ENCODE measurements around the gene CARD11.
"Not testable (repeated sequence)": the region's sequence is repeated elsewhere in the genome, so short reads cannot be mapped to it uniquely, and the experiment has no call there.

The CARD11 gene

DNA sequence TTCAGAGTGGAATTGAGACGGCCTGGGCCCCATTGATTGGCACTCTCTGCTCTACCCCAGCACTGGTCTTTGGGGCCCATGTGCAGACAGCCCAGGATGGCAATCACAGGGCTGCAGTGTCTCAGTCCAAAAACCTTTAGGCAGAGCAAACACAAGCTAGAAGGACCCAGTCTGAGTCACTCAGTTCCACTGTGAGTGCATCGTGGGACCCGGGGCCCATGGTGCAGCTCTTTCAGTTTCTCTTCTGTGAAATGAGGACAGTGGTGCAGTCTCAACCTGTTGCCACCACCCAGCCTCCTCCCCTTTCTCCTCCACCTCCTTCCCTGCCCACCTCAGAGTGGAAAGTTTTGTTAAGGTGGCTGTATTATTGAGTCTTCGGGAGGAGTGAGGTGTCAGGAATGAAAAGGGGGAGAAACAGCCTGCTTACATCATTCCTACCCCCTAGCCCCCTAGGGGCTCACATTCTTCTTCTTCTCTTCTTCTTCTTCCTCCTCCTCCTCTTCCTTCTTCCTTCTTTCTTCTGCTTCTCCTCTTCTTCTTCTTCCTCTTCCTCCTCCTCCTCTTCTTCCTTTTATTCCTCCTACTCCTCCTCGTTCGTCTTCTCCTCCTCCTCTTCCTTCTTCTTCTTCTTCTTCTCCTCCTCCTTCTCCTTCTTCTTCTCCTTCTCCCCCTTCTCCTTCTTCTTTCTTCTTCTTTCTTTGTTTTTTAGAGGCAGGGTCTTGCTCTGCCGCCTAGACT, 19.5 kb upstream of the CARD11 start:
- DNase-seq = no peak

- peak in 1 of 2 donors; percentile 6 for DNase-seq
Measured at GRCh38 chr7:3057066-3057420, 13.4 kb upstream of the CARD11 start.

GRCh38 chr7:3056234-3057065, 12.8 kb upstream of the CARD11 start:
- no peak for DNase-seq

GRCh38 chr7:3055626-3056025, 12.0 kb upstream of the CARD11 start:
- DNase-seq = no peak

- DNase-seq = no peak
Measured at GRCh38 chr7:3042861-3043489, 692 bp downstream of the CARD11 start.

- no peak for DNase-seq
Measured at GRCh38 chr7:3041986-3042675, 1.5 kb downstream of the CARD11 start.

DNA sequence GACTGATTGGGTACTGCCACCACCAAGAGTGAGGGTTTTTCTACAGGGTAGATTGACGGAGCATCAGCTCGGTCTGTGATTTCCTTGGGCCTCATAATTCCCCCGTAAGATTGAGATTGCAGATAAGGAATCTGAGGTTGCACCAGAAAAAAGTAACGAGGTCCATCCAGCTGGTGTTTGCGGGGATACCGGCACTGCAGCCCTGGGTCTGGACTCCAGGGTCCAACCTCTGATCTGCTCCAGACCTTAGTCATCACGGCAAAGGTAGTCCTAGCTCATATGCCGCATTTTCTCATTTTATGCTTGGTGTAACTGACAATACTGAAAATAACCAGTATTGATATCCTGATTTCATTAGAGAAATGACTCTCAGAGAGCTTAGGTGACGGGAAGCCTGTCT, 3.9 kb downstream of the CARD11 start:
- DNase-seq = no peak

GRCh38 chr7:3038011-3038410, 5.7 kb downstream of the CARD11 start:
- DNase-seq = not testable (repeated sequence)

- peak; percentile 29 to 37 for DNase-seq
Measured at GRCh38 chr7:3037259-3037658, 6.4 kb downstream of the CARD11 start.

DNA sequence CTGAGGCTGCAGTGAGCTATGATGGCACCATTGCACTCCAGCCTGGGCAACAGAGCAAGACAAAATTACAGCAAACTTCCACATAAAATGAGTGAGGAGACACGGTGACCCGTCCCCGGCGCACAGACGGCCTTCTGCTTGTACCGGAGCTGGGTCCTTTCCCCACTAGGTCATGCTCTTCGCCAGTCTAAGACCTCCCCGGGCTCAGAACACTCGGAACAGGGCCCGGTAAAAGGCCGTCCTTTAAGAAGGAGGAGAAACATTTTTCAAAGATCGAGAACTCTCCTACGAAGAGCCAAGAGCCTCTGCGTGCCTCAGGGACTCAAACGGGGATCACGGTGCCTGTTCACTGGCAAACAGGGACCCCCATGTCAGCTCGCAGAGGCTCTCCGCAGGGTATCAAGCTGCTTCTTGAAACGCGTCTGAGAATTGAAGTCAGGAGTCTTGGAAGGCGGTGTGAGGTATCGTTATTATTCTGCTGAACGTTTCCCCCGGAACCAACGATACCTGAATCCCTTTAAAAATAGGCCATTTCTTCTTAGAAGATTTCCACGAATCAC, 9.0 kb downstream of the CARD11 start:
- DNase-seq = no peak

DNA sequence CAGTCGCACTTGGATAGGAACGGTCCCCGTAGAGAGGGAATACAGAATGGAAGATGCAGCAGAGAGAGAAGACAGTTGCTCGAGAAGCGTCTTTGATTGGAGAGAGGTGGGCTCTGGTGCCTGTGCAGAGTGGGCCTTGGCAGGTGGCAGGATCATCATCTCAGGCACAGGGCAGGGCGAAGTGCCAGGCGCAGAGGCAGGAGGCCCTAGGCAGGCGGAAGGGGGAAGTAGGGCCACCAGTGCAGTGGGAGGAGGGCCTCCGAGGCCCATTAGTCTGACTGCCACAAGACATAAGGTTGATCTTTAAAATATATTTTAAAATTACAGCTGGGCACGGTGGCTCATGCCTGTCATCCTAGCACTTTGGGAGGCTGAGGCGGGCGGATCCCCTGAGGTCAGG, 10.1 kb downstream of the CARD11 start:
- DNase-seq = peak; percentile 27 to 57

DNA sequence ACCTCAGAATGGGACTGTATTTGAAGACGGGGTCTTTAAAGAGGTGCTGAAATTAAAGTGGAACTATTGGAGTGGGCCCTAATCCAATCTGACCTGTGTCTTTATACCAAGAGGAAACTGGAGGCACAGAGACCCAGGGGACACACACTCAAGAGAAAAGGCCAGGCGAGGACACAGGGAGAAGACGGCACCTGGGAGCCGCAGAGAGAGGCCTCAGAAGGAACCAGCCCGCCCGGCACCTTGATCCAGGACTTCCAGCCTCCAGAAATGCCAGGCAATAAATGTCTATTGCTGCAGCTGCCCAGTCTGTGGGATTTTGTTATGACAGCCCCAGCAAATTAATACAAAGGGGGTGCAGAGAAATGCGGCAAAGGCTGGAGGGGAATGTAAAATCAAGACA, 10.5 kb downstream of the CARD11 start:
- no peak for DNase-seq

DNA sequence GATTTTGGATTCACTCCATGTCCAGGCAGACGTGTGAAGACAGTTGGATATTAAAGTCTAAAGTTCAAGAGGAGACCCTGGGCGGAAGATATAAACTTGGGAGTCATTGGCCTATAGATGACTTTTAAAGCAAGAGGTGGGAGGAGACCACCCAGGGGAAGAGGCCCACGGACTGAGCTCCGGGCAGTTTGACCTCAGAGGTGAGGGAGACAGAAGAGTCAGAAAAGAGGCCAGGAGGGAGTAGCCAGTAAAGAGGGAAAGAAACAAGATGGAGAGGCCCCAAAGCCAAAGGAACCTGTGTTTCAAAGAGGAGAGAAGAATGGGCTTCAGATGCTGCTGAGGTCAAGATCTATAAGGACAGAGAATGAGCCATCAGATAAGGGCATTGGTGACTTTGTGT, 11.4 kb downstream of the CARD11 start:
- no peak for DNase-seq

DNA sequence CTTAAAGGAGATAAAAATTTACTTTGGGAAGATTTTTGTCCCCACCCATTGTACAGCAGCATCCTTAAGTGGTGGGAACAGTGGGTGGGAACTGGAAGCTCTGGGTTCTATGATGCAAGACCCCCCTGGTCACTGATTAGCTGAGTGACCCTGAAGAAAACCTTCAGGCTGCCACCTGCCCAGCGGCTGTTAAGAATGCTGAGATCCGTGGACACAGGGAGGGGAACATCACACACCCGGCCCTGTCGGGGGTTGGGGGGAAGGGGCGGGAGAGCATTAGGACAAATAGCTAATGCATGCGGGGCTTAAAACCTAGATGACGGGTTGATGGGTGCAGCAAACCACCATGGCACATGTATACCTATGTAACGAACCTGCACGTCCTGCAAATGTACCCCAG, 14.5 kb downstream of the CARD11 start:
- DNase-seq = no peak

GRCh38 chr7:3028758-3029093, 14.9 kb downstream of the CARD11 start:
- DNase-seq = no peak

DNA sequence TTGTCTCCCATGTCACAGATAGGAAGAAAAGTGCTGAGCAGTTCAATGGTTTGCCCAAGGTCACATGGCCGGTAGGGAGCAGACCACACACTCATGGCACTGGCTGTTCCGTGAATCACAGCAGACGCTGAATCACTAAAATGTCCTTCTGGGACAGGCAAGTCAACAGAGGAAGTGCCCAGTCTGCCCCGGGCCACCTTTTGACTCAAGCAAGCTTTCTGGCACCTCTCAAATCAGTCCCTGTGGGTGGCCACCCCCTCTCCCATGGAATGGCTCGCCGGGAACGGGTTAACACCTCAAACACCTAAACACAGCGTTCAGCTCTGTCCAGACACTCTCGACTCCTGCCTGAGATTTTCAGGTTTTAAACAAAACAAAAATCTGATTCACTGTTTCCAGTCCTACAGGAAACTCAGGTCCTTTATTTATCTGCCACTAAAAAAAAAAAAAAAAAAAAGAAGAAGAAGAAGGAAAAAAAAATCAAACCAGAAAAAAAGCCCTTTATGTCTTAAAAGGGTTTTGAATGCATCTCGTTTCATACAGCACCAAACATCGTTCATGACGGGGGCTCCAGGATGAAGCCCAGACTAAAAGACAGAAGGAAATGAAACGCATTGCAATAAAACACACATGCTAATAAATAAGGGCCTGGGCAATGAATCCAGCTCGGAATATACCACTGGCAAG, 15.5 kb downstream of the CARD11 start:
- peak; percentile 49 to 69 for DNase-seq

- no peak for DNase-seq
Measured at GRCh38 chr7:3027005-3027845, 16.4 kb downstream of the CARD11 start.

DNA sequence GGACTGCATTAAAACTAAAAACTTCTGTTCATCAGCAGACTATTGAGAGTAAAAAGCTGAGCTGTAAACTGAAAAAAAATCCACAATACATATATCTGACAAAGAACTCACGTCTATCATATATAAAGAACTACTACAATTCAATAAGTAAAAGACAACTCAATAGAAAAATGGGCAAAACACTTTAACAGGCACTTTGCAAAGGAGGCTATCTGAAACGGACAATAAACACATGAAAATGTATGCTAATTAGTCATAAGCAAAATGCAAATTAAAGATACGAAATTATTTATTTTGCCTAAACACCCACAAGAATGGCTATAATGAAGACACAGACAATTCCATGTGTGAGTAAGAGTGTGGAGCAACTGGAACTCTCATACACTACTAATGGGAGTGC, 18.1 kb downstream of the CARD11 start:
- no peak for DNase-seq

- no peak for DNase-seq
Measured at GRCh38 chr7:3021825-3022224, 21.8 kb downstream of the CARD11 start.

DNA sequence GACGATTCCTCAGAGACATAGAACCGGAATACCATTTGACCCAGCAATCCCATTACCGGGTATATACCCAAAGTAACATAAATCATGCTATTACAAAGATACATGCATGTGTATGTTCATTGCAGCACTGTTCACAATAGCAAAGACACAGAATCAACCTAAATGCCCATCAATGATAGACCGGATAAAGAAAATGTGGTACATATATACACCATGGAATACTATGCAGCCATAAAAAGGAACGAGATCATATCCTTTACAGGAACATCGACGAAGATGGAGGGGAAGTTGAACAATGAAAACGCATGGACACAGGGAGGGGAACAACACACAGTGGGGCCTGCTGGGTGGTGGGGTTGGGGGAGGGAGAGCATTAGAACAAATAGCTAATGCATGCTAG, 22.4 kb downstream of the CARD11 start:
- not testable (repeated sequence) for DNase-seq

- DNase-seq = no peak
Measured at GRCh38 chr7:3020416-3020815, 23.3 kb downstream of the CARD11 start.
